ENCODE data around the gene RAPGEF4.

The RAPGEF4 gene

GRCh38 chr2:172869861-172870260 is 134.2 kb downstream of the RAPGEF4 start:
- no peak for DNase-seq

- DNase-seq, result no peak
These were observed 134.8 kb downstream of the RAPGEF4 start for GRCh38 chr2:172870396-172870795.

DNA sequence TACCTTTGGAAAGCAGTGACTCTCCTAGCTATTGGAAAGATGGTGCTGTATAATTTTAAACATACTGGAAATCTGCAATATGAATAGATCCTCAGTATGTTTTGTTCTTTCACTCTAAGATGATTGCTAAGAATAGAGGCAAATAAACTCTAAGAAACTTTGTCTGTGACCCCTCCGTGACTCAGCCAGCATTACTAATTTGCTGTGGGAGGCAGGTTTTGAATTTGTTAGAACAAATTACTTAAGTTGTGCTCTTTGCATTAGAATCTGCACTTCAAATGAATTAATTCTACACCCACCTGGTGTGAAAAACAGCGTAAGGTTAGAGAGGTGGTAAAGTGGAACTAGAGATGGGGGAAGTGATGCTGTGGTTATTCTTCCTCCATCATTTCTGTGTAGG is 142.2 kb downstream of the RAPGEF4 start:
- no peak for DNase-seq

GRCh38 chr2:172878260-172878659 is 142.6 kb downstream of the RAPGEF4 start:
- DNase-seq, result no peak

- DNase-seq, result no peak
These were observed 148.7 kb downstream of the RAPGEF4 start for GRCh38 chr2:172884336-172884735.

GRCh38 chr2:172885996-172886395 is 150.4 kb downstream of the RAPGEF4 start:
- no peak for DNase-seq

- DNase-seq, result no peak
These were observed 151.6 kb downstream of the RAPGEF4 start for GRCh38 chr2:172887280-172887679.

DNA sequence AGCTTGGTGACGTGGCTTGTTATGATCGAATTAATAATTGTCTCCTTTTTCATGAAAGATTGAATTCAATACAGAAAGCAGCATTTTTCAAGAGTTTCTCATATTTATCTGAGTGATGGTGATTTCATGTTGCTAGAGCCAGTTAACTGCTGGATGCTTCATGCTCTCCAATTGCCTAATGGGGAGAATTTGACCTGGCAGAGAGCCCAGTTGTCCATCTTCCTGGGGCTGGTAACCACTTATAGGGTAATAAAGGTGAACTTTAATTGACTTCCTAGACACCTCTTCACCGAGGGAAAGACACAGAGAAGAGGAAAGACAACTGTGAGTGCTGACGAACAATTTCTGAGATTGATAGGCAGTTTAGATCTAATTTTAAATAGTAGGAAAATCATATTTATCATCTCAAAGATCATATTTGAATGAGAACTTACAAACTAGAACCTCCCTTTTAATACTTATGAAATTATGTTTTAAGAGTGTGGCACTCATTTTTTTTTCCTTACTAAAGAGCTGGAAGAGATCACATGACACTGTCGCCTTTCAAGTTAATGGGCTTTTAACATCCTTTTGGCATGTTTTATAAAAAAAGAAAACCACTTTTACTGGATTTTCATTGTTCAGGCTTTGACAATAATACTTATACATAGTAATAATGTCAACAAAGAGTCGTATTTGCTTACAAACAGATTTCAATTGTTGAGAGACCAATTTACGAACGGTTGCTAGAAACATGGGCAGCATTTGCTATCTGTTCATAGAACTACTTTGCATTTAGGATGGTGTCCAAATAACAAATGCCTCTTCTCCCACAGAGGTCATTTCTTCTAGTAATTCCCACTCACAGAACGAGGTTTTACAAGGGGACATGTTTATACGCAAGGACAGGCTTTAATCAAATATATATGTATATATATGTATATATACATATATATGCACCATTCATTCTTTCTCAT is 153.3 kb downstream of the RAPGEF4 start:
- no peak for DNase-seq

GRCh38 chr2:172889768-172890430 is 154.3 kb downstream of the RAPGEF4 start:
- no peak for DNase-seq

GRCh38 chr2:172893111-172893510 is 157.5 kb downstream of the RAPGEF4 start:
- DNase-seq, result no peak

DNA sequence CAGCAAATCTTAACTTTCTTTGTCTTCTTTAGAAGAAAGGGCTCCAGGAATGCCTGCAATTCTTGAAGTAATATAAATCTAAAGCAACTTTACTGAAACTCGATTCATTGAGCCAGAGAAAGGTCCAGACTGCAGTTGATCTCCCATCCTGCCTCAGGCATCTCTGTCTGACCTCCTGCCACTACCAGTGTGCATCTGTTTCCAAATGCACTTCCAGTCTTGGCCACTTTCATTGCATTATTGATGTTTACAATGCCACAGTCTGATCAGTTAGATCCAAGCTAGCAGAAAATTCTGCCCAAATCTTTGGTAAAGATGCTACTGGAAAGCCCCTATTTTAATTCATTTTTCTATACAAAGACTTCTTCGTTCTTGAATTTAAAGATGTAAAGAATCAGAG is 158.0 kb downstream of the RAPGEF4 start:
- no peak for DNase-seq

DNA sequence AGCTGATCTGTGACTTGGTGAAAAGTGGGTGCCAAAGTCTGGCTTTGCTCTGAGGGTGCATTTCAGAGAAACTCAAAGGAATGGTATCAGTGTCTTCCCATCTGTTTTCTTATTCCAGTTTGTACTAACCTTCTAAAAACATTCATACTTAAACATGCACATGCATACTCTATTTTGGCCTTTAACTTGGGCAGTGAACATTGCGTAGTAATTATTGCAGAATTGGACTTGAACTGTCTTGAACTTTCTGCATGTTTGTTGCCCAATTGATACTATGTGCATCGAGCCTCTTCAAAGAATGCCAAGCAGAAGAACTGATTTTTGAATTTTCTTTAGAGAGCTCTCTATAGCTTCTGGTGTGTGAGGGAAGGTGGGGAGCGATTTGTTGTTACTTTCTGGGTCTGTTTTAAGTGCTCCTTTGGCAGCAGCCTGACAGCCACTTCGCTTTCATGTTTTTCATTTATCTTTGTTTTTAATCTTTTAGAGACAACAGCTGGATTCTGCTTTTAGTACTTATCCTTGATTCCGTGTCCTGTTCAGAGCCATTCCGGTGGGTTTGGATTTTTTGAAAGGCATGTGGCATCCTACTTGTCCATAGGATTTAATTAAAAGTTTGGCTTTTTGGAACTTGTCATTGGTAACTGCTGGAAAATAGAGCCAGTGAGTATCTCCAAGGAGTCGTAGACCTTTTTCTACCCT is 159.2 kb downstream of the RAPGEF4 start:
- no peak for DNase-seq

GRCh38 chr2:172896661-172897081 is 161.0 kb downstream of the RAPGEF4 start:
- DNase-seq, result no peak

DNA sequence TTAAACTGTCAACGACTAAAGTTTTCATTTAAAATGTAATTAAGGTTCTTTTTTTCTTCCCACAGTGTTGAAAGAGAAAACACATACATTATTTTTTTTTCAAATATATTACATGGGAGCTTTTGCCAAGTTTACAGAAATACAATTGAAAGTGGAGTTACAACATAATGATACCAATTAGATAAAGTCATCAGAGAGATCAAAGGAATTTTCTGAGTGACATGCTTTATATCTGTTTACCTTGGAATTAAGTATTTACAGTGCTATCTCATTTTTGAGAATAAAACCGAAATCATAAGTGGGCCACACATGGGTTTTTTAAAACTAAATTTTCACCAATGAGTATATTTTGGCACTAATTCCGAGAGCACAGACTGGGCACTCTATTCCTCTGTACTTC is 165.2 kb downstream of the RAPGEF4 start:
- no peak for DNase-seq

GRCh38 chr2:172901913-172902312 is 166.3 kb downstream of the RAPGEF4 start:
- no peak for DNase-seq

- no peak for DNase-seq
These were observed 168.6 kb downstream of the RAPGEF4 start for GRCh38 chr2:172904236-172904635.

DNA sequence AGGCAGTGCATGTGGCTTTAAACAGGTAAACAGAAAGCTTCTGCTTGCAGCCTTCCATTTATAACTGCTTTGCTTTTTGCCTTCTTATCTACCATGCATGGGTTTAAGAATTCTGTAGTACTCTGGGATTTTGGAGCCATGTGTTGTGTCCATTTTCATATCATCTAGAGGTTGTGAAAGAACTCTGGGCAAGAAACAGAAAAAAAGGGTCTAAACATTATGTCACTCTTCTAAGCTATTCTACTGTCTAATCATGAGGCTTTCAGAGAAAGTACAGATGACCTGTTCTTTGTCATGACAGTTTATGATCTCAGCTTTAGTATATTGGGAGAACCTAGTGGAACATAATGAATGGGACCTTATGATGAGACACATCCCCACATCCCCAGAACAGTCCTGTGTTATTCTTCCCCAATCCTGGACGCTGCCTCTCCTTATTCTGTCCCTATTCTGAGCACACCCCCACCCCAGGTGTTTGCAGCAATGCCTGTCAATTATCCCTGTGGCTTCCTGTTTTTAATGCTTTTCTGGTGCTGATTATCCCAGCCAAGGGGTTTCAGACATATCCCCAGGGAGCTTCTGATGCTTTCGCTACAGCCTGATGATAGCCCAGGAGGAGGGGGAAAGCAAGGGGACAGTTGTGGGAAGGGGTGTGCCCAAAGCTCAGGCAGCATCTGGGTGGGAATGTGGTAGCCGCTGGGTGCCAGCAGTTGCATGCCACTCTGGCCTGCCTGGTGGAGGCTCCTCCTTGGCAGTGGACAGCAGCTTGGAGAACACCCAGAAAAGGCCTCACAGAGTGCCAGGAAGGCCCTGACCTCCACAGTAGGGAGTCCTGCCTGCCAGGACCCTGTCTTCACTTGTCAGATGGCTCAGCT is 170.5 kb downstream of the RAPGEF4 start:
- no peak for DNase-seq

DNA sequence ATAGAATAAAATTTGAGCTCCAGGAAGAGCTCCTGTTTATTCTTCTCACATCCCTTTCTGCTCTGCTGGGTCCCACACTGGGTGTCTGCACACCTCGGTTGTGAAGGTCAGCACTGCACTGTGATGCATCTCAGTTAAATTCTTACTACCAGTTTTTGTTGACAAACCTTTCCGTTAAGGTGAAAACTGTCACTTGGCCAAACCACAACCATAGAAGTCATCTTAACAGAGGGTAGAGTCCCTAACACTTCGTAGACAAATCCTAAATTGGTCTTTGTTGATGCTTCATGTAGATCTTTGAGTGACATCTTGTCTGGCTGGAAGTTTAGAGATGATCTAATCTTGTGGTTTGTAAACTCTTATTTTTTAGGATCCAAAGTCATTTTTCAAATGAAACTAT is 172.6 kb downstream of the RAPGEF4 start:
- DNase-seq, result no peak

DNA sequence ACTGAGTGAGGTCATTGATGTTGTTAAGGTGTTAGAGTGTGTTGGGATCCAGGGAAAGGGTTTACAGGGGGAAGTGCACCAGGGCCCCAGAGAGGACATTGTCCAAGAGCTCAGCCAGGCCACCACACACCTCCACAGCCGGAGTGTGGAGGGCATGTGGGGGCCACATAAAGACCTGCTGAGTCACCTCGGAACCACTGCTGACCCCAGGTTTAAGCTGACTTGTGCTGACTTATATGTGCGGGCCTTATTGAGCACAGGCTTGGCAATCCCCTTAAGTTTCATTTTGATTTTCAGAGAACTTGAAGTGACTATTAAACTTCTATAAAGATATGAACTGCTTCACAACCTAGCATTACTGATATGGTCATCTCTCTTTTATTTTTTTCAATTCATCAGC is 173.8 kb downstream of the RAPGEF4 start:
- no peak for DNase-seq

- no peak for DNase-seq
These were observed 176.6 kb downstream of the RAPGEF4 start for GRCh38 chr2:172912266-172912665.

DNA sequence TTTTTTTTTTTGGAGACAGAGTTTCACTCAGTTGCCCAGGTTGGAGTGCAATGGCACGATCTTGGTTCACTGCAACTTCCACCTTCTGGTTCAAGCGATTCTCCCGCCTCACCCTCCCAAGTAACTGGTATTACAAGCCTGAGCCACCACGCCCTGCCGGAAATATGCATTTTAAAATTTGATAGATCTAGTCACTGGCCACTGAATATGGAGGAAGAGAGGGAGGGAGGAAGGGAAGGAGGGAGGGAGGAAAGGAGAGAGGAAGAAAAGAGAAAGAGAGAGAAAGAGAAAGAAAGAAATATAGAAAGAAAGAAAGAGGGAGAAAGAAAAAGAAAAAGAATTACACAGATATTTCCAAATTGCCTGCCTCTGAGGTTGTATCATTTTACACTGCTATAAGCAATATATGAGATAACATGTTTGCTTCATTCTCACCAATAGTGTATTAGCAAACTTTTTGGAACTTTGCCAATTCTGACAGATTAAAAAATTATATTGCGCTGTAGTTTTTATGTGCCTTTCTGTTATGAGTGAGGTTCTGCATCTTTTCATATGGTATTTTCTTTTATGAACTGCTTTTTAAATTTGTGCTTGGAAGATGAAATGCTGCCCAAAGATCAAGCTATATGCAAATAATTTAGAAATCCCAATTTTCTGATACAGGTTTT is 178.8 kb downstream of the RAPGEF4 start:
- DNase-seq, result no peak

- DNase-seq, result no peak
These were observed 182.1 kb downstream of the RAPGEF4 start for GRCh38 chr2:172917716-172918115.
